ENCODE data around the gene GATB. TPM values are rescaled to one million over a fixed set of nuclear protein-coding genes. Genes with fewer than 3 reads are reported as not detected.

Gene GATB
- total RNA-seq, 6 experiments from 2014 or later: 23.1 to 28.2 (median 24.4) TPM

- Mint-ChIP-seq H3K9me3 (no peaks in the 10 kb centered on the region), H3K36me3 (ENCODE audit: low read depth) (no peaks in the 10 kb centered on the region; the same call in 1 of the 2 replicates), H3K27me3 (ENCODE audit: insufficient read depth) (no peaks in the 10 kb centered on the region; the same call in 1 of the 2 replicates), H3K27ac (no peak overlapping the region), H3K4me3 (no peak overlapping the region), H3K4me1 (ENCODE audit: low read depth) (peaks cover 29% of the 10 kb centered on the region)
- no peak for DNase-seq
- TF ChIP-seq CTCF (IDR thresholded peaks at IDR 0.05): no peak
Measured at GRCh38 chr4:151673908-151674520, 86.8 kb downstream of the GATB start.

DNA sequence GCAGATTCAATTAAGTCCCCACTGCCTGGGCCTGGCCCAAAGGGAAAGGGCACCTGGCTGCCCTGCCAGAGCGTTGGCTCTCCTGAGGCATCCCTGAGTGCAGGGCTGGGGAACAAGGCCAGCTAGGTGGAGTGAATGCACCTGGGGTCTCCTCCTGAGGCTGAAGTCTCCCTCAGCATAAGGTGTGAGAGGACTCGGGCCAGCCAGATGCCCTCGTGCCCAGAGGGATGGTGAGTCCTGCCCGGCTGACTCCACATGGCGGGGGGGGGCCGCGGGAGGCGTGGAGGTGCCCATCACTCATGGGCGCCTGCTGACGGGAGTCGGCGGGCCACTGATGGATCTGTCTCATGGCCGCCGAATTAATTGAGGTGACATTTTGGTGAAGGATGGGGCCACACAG lies 87.8 kb downstream of the GATB start:
- no peak overlapping the region for H3K27ac Mint-ChIP-seq
- DNase-seq: no peak
- no peaks in the 10 kb centered on the region; the same call in 1 of the 2 replicates for H3K36me3 Mint-ChIP-seq (ENCODE audit: low read depth)
- H3K9me3 Mint-ChIP-seq: no peaks in the 10 kb centered on the region
- H3K4me3 Mint-ChIP-seq: no peak overlapping the region
- no peaks in the 10 kb centered on the region; the same call in 1 of the 2 replicates for H3K27me3 Mint-ChIP-seq (ENCODE audit: insufficient read depth)
- H3K4me1 Mint-ChIP-seq (ENCODE audit: low read depth): peaks cover 37% of the 10 kb centered on the region
- TF ChIP-seq CTCF (IDR thresholded peaks at IDR 0.05): no peak

DNA sequence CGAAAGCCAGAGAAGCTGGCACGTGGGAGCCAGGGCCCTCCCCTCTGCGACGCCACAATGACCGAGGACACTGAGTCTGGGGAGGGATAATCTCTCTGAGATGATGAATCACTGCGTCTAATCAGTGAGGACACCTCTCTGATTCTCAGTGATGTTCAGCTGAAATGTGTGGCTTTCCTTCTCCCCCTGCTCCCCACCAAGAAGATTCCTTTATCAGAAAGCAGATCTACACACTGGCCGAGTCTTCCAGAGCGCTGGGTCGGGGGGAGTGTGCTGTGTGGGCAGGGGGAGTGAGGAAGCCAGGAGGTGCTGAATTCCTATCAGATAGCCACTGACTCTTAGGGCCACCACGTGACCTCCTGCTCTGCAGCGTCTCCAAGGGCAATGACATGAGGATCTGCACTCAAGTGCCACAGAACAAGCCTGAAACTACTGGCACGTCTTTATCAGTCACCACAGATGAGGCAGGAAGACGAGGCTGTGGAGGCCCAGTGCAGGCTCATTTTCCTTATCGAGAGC lies 89.2 kb downstream of the GATB start:
- no peak for TF ChIP-seq CTCF (IDR thresholded peaks at IDR 0.05)
- no peak for DNase-seq
- Mint-ChIP-seq H3K9me3 (no peaks in the 10 kb centered on the region), H3K4me1 (ENCODE audit: low read depth) (peaks cover 38% of the 10 kb centered on the region), H3K36me3 (ENCODE audit: low read depth) (no peaks in the 10 kb centered on the region), H3K27ac (no peak overlapping the region), H3K4me3 (no peak overlapping the region), H3K27me3 (ENCODE audit: insufficient read depth) (no peaks in the 10 kb centered on the region; the same call in 1 of the 2 replicates)

DNA sequence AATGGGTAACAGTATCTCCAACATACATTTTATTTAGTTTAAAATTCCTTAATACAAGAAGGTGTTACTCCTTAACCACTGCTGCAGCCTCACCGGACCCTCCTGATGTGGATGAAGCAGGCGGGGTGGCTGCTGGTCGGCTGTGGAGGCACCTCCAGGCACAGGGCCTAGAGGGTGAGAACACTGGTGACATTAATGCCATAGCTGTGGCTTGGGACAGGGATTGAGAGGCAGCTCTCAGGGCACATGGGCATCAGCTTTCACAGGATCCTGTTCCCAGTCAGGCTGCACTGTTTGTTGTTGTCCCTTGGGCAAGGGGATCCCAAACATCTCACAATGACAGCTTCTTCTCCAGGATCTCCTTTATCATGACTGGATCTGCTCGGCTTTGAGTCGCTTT lies 90.0 kb downstream of the GATB start:
- Mint-ChIP-seq H3K27ac (no peak overlapping the region), H3K27me3 (ENCODE audit: insufficient read depth) (no peaks in the 10 kb centered on the region; the same call in 1 of the 2 replicates), H3K4me1 (ENCODE audit: low read depth) (peaks cover 30% of the 10 kb centered on the region), H3K9me3 (no peaks in the 10 kb centered on the region), H3K36me3 (ENCODE audit: low read depth) (no peaks in the 10 kb centered on the region), H3K4me3 (no peak overlapping the region)
- TF ChIP-seq CTCF (IDR thresholded peaks at IDR 0.05): no peak
- no peak for DNase-seq

DNA sequence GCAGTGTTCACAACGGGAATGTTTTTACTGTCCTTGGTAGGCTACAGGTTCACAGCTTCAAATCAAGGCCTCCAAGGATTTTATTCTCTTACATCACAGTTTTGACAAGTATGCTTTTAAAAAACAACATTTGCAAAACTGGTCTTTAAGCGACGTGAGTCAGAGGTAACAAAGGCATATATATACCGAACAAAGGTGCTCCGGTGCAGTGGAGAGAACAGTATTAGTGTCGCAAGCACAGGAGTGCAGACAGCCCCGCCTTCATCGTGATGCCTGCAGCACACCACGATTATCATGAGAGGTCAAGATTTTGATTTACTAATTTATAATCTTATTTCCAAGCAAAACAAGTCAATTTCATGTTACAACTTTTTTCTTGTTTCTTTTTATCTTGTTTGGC lies 90.8 kb downstream of the GATB start:
- H3K27ac Mint-ChIP-seq: no peak overlapping the region

More for the DNA sequence above, 90.8 kb downstream of the GATB start:
- Mint-ChIP-seq H3K27me3 (ENCODE audit: insufficient read depth) (peaks cover 1% of the 10 kb centered on the region; the same call in 1 of the 2 replicates), H3K4me1 (ENCODE audit: low read depth) (peaks cover 27% of the 10 kb centered on the region), H3K36me3 (ENCODE audit: low read depth) (no peaks in the 10 kb centered on the region), H3K9me3 (no peaks in the 10 kb centered on the region), H3K4me3 (no peak overlapping the region)
- no peak for TF ChIP-seq CTCF (IDR thresholded peaks at IDR 0.05)
- DNase-seq: no peak
